ENCODE data around the gene GATA3.

- TF ChIP-seq POLR2AphosphoS5 (IDR thresholded peaks at IDR 0.05; ENCODE audit: borderline replicate concordance, low read depth, low read length) (no peak), EZH2 (IDR thresholded peaks at IDR 0.05) (no peak)
These were observed 49.1 kb downstream of the GATA3 start for GRCh38 chr10:8103543-8103942.

Measured in SK-N-MC (cell line).